ENCODE measurements around the gene PRKCB.
"Not testable (repeated sequence)": the region's sequence is repeated elsewhere in the genome, so short reads cannot be mapped to it uniquely, and the experiment has no call there.

PRKCB gene

DNA sequence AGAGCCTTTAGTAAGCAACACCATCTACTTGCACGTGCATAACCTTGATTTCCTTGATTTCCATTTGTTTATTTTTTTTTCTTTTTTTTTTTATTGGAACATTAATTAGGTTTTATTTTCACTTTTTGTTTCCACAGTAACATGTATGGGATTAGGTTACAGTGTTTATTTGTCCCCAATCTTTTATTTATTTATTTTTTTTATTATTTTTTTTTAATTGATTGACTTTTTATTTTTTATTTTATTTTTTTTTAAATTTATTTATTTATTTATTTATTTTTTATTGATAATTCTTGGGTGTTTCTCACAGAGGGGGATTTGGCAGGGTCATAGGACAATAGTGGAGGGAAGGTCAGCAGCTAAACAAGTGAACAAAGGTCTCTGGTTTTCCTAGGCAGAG is 272.3 kb downstream of the PRKCB start:
- not testable (repeated sequence) for DNase-seq

DNA sequence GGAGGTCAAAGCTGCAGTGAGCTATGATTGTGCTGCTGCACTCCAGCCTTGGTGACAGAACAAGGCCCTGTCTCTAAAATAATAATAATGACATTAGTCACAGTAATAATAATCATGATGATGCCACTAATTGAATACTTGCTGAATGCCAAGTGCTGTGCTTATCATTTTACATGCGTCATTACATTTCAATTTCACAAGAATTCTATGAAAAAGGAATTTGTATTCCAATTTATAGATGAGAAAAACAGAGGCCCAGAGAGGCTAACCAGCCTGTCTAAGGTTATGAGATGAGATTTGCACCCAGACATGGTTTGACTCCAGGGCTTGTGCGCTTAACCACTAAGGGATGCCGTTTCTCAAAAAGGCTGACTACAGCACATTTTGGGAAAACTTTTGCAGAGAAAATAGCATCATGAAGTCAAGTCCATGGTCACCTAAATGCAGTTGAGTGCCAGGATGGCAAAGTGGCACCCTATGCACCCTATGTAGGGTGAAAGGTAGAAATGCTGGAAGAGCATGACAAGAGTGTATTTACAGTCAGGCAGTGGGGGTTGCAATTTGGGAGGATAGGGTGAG is 276.0 kb downstream of the PRKCB start:
- no peak for DNase-seq

DNA sequence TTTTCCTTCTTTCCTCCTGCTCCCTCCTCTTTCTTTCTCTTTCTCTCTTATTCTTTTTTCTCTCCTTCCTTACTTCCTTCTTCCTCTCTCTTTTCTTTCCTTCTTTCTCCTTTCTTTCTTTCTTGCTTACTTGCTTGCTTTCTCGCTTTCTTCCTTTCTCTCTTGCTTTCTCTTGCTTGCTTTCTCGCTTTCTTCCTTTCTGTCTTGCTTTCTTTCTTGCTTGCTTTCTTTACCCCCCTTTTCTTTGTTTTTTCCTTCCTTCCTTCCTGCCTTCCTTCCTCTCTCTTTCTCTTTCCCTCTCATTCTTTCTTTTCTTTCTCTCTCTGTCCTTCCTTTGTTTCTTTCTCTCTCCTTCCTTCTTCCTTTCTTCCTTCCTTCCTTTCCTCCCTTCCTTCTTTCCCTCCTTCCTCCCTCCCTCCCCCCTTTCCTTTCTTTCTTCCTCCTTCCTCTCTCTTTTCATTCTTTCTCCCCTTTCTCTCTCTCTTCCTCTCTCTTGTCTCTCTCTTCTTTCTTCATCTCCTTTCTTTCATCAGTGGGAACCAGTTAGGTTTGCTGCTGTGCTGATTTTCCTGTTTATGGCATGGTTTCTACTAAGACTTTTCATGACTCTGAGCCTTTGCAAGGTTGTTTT is 277.4 kb downstream of the PRKCB start:
- no peak for DNase-seq

DNA sequence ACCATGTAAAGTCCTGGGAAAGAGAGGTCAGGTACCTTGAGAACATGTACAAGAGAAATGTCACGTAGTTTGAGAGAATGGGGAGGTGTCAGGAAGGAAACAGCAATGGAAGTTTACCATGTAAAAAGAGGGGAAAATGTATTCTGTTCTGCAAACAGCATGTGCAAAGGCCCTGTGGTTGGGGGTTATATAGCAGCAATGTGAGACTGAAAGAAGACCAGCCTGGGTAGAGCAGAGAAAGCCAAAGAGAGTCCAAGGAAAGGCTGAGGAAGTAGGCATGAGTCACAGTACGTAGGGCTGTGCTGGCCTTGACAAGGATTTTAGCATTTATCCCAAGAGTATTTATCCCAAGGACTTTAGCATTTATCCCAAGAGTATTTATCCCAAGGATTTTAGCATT is 279.1 kb downstream of the PRKCB start:
- no peak for DNase-seq

DNA sequence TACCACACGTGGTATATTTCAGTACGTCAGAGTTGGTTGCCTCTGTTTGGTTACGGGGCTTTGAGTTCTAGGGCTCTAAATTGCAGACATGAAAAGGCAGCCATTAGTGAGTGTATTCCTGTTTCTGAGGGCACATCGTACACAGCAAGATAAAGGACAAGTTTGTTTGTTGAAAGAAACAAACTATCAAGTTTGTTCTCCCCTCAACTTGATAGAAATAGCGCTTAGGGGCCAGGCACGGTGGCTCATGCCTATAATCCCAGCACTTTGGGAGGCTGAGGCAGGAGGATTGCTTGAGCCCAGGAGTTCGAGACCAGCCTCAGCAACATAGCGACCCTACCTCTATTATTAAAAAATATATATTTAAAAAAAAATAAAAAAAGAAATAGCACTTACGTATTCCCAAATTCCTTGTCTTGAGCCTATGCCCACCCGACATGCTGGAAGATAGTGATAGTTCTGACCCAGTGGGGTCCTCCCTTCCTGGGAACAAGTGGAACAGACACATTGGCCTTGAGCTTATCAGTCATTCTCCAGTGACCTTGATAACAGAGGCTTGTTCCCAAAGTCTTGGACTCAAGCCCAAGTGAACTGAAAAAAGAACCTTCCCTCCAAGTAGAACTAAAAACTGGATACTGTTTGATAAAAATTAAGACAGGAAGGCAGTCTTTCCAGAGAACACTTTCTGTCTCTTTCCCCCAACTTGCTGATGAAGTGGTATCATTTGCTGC is 280.4 kb downstream of the PRKCB start:
- DNase-seq: no peak

DNA sequence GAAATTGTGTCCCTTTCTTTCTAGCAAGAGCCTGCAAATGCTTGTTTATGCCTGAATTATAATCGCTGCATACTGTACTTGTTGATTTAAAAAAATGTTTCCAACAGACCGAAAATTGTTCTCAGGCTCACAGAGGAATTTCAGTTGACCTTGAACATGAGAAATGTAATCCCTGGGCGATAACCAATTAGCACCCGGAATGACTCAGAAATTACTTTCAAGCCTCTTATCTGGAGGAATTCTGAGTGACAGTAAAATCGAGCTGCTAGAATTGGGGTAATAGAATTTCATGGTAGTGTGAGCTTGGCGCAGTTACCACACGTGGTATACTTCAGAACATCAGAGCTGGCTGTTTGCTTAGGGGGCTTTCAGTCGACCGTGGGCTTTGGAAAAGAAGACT is 281.2 kb downstream of the PRKCB start:
- DNase-seq: no peak

DNA sequence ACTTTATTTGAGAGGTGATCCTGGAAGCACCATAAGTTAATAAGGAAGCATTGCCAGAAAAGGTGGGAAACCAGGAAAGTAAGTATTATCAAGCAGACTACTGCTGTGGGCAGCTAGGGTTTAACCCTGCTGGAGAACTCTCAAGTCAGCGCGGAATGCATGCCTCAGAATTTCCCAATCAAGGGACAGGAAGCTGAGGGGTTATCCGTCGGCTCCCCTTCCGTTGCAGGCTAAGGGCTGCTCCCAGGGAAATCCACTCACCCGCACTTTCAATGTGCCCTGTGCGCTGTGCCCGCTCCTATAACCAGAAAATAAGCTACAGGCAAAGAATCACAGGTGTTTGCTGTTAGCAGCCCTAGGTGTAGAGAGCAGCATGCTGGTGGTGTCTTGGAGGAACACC is 281.9 kb downstream of the PRKCB start:
- DNase-seq: no peak

DNA sequence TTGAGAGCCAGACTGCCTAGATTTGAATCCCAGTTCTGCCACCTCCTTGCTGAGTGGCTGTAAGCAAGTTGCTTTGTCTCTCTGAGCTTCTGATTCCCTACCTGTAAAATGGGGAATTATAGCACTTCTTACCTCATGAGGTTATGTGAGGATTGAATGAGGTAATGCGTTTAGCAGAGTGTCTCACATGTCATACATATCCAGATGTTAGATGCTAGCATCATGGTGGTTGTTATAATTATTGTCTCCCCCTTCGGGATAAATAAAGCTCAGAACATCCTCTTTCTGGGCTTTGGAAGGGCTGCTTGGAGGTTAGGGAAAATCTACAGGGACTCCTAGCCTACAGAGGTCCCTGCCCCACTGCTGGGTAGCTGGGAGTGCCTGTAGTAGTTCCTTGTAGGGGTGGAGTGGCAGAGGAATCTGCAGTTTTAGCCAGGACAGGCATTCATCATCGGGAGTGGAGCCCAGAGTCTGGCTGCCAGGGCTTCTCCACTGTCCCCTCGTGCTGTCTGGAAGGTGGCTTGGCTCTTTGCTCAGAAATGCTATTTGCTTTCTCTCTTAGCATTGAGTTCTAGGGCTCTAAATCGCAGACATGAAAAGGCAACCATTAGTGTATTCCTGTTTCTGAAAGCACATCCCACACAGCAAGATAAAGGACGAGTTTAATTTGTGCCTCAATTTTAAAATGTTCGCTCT is 282.5 kb downstream of the PRKCB start:
- DNase-seq: no peak

DNA sequence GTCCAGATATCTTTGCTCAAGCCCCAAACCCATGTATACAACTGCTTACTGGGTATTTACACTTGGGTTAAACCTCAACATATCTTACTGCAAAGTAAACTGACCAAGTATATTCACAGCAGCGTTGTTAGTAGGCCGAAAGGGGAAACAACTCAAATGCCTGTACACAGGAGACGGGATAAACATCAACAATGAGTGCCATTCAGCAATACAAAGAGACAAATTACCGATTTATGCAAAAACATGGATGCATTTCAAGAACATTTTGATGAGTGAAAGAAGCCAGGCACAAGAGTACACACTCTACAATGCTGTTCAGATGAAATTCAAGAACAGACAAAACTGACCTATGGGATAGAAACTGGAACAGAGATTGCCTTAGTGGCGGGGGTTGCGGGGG is 284.0 kb downstream of the PRKCB start:
- no peak for DNase-seq

DNA sequence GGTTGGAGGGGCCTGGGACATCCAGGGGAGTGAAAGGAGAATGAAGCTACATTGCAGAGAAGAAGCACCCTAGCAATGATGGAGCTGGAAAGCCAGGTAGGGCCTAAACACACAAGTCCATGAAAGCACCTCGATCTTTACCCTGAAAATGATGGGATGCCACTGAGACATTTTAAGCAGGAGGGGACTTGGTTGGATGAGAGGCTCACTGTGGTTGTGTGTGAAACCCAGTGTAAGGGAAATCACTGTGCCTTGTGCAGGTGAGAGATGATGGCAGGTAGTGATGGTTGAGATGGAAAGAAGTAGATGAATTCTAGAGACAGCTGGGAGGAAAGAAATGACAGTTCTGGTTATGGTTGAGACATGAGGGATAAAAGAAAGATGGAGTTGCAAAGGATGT is 287.5 kb downstream of the PRKCB start:
- DNase-seq: no peak

DNA sequence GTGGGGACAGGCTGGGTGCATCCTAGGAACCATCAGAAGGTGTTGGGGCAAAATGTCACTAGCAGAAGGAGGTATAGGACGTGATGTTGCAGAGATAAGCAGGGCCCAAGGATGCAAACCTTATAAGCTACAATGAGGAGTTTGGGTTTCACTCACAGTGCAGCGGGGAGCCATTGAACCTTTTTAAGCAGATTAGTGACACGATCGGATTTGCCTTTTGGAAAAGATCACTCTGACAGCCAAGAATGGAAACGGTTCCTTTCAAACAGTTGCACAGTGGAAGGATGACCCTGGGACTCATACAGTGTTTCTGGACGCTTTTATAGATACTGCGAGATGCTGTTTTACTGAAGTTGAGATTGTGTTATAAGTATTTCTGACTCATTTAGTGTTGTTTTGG is 288.5 kb downstream of the PRKCB start:
- no peak for DNase-seq

DNA sequence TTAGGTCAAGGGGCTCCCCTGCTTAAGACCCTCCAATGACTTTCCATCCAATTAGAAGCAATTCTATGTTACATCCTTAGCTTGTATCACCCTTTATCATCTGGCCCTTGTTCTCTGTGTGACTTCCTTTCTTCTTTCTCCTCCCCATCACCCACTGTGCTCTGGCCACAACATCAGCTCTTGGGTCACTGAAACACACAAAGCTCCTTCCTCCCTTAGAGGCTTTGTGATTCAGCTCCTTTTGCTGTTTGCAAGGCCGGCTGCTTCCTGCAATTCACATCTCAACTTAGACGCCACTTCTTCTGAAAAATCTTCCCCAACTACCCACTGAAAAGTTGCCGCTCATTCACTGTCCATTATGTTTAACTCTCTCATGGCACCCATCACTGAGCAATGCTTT is 289.4 kb downstream of the PRKCB start:
- DNase-seq: no peak

DNA sequence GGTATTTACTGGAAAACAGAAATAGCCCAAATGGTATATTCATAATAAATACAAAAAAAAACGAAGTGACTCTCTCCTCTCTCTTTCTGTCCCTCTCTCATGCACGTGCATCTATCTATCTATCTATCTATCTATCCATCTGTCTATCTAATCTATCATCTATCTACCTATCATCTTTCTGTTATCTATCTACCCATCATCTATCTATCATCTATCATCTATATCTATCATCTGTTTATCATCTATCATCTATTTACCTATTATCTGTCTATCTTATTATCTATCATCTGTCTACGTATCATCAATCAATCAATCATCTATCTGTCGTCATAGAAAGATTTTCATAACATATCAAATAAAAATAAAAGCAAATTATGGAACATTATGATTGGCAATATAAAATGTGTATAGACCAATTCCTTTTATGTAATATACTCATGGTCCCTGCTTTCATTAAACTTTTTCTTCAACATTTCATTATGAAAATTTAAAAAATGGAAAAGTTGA is 293.7 kb downstream of the PRKCB start:
- DNase-seq: no peak

DNA sequence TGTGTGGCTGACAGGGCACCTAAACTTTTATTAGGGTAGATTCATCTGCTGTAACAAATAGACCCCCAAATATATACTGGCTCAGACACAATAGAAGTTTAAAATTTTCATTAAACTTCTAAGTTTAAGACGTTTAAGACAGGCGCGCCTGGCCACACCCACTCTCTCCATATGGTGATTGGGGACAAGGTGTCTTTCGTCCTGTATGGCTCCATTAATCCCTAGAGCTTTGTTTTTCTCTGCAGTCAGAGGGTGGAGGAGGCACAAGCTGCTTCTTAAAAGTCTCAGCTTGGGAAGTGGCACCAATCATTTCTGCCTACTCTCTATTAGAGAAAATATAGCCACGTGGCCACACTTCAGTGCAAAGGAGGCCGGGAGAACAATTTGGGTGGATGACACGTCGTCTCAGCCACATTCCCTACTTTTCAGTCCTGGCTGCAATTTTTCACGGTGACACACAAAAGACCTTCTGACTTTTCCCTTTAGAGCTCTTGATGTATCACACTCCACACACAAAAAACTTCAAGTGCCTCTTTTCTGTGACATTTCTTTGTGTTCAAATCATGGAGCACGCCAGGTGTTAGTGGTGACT is 294.8 kb downstream of the PRKCB start:
- DNase-seq: no peak

DNA sequence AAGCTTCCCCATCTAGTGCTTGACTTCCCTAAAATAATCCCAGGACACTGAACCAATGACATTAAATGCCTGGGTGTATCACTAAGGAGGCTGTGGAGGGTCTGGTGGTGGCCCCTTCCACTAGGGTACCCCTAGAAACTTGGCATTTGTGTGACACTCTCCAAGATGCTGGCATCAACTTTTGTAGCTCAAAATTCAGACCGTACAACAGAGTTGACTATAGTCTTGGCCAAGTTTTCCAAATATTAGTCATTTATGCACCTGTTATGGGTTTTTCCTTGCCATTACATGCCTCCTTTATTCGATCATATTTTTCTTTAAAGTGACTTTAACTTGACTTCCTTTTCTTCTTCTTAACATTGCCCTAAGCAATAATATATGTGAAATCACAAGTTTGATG is 295.5 kb downstream of the PRKCB start:
- DNase-seq: no peak

DNA sequence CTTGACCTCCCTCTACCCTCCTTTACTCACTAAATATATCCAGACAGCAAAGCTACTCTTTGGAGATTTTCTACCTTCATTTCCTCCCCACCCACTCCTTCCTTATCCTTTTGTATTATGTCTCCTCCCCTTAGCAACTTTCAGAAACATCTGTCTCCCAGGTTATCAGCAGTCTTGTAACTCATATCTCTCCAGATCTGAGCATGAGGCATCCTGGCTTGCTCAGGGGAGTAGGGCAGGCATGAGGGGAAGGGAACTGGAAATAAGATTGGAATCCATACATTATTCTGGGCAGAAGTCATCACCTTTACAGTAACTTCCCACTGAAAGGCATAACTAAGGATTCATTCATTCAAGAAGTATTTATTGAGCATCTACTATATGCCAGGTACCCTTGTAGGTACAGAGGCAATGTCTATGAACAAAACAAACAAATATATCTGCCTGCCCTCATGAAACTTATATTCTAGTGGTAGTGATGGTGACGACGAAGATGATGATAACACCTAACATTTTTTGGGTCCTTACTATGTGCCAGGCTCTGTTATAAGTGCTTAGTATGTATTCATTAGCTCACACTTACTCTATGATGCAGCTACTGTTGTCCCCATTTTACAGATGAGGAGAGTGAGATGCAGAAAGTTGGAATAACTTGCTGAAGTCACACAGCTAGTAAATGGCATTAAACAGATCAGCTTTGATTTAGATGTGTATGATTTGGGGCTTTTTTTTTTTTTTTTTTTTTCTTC is 296.4 kb downstream of the PRKCB start:
- DNase-seq: no peak

DNA sequence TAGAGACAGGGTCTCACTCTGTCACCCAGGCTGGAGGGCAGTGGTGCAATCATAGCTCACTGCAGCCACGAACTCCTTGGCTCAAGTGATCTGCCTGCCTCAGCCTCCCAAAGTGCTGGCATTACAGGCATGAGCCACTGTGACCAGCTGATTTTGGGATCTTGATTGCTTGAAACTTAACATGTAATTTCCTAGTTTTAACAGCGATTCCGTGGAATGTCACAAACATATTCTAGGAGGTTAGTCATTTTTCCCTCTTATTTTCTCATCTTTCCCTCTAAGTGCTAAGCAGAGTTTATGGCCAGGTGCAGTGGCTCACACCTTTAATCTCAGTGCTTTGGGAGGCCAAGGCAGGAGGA is 297.0 kb downstream of the PRKCB start:
- DNase-seq: no peak

DNA sequence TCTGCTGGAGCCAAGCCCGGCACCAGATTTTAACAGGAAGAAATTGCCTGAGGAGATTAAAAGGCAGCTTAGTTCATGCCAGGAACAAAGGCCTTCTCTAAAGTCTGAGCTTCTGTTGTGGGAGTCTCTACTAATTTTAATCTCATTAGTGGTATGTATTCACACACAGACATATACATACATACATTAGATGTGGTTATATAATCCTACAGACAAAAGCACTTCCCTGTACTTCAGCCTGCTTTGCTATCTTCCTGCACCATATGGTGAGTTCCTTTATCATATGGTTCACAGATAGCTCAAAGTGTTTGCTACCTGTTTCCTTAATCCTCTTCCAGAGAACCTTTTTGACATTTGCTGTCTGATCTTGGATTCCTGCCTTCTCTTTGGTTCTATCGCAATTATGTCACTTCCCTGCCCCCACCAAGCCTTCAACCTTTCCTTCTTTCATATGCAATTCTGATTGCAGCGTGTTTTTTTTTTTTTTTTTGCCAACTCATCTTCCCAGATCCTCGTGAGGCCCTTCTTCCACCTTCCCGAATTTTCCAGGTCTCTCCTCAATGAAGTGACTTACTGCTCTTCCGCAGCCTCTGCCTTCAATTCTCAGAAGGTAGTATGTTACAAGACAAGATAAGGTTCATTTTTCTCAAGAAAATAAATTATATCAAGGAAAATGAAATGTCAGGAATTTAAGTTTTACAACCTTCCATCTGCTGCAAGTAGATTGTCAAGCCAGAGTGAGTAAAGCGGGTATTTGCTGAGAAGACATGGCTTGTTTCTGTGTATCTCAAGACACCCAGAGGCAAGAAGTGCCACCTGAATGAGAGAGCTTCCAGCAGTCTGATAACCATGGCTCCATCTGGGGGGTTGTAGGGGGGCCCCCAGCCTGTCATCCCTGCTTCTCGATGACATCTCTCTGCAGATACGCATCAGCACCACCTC is 300.1 kb downstream of the PRKCB start:
- DNase-seq: no peak

DNA sequence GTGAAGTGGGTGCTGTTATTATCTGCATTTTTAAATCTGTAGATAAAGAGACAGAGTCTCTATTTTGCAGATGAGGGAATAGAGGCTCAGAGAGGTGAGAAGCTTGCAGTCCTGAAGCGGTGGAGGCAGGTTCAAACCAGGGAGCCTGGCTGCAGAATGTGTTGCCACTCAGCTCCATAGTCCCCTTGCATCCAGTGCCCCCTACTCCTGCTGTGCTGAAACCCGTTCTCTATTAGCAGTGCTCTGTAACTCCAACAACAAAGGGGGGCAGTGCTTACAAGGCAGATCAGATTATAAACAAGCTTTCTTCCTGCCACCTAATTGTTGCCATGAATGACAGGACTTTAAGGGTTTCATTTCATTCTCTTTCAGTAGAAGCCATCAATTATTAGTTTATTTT is 302.2 kb downstream of the PRKCB start:
- no peak for DNase-seq

DNA sequence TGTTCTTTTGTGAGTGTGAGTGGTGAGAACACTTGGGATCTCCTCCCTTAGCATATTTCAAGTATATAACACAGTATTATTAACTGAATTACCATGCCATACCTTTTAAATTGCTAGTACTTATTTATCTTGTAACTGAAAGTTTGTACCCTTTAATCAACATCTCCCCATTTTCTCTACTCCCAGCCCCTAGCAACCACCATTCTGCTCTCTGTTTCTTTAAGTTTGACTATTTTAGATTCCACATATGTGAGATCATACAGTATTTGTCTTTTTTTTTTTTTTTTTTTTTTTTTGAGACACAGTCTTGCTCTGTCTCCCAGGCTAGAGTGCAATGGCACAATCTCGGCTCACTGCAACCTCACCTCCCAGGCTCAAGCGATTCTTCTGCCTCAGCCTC is 302.8 kb downstream of the PRKCB start:
- DNase-seq: no peak

DNA sequence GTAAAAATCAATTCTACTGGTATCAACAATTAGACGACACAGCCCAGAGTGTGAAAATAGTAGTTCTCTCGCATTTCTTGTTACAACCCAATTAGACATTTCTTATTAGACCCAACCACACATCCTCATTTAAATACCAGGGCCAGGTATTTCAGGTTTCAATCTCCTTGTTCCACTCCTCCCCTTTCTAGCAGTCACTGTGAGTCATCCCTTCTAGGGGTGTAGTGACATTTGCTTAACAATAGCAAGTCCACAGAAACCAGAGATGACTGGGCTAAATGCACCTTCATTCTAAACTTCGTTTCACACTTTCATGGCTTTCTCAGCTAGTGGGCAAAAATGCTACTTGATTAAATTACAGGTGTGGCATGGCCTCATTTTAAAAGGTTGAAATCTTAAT is 303.5 kb downstream of the PRKCB start:
- DNase-seq: no peak

DNA sequence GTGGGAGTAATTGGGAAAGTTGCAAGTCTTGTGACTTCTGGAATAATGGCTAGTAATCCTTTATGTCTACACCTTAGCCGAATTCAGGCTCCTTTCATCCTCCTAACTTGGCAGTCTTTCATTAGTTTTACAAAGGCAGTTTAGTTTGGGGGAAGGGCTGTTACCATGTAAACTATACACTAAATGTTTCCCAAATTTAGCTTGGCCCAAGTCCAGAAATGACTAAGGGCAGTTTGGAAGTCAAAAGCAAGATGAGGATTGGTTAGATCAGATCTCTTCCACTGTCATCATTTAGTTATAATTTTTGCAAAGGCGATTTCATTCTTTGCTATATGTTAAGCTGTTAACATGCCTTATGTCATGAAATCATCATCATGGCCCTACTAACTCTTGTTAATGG is 304.9 kb downstream of the PRKCB start:
- DNase-seq: no peak
